Heart left ventricle (tissue), 16 donors: ENCODE measurements around the gene C2orf76. TPM values are rescaled to one million over a fixed set of nuclear protein-coding genes. Genes with fewer than 3 reads are reported as not detected.

Experiments used
- ATAC-seq, 4 donors: fragments of 200-7000 bp; cut with Tn5 transposase; one replicate each; pipeline ENCODE4 v1.9.1; 2020 to 2022; ENCODE audit warnings: moderate library complexity in 4 of 4, mild to moderate bottlenecking in 3 of 4, moderate number of reproducible peaks in 1 of 4
- DNase-seq, 5 donors: peaks; one replicate each; pipeline ENCODE4 v3.0.0-alpha.2; 2020
- H3K27ac ChIP-seq, 12 donors: fragments of 200-600 bp; sonication (generic) in 4 of 12; one replicate each; pipeline versions ENCODE4 v1.5.0 to v1.8.0; 2016 to 2022; ENCODE audit warnings: mild to moderate bottlenecking in 2 of 12
- H3K27me3 ChIP-seq, 9 donors: fragments of 200-600 bp; sonication (generic) in 2 of 9; one replicate each; pipeline versions ENCODE4 v1.5.1 to v1.8.0; 2016 to 2022; ENCODE audit warnings: mild to moderate bottlenecking in 3 of 9
- H3K36me3 ChIP-seq, 9 donors: fragments of 200-600 bp; sonication (generic) in 2 of 9; one replicate each; pipeline versions ENCODE4 v1.5.0 to v1.8.0; 2018 to 2022; ENCODE audit warnings: mild to moderate bottlenecking in 2 of 9
- H3K4me1 ChIP-seq, 12 donors: fragments of 200-600 bp; sonication (generic) in 4 of 12; one replicate each; pipeline versions ENCODE4 v1.5.0 to v1.8.0; 2016 to 2022; ENCODE audit warnings: mild to moderate bottlenecking in 3 of 12
- H3K4me3 ChIP-seq, 12 donors: fragments of 200-600 bp; sonication (generic) in 4 of 12; one replicate each; pipeline versions ENCODE4 v1.5.0 to v1.8.0; 2017 to 2022; ENCODE audit warnings: mild to moderate bottlenecking in 9 of 12, moderate library complexity in 4 of 12
- H3K9me3 ChIP-seq, 12 donors: fragments of 200-600 bp; sonication (generic) in 4 of 12; one replicate each; pipeline versions ENCODE4 v1.5.0 to v1.8.0; 2016 to 2022; ENCODE audit warnings: mild to moderate bottlenecking in 1 of 12
- POLR2A ChIP-seq, 2 donors: fragments of 450-650 bp; IDR thresholded peaks; one replicate each; pipeline ENCODE4 v1.6.1; 2017; ENCODE audit warnings: antibody characterized with exemption in 2 of 2, mild to moderate bottlenecking in 2 of 2, moderate library complexity in 2 of 2
- WGBS, 4 donors: extraction: QIAGEN DNeasy Blood & Tissue Kit in 2 of 4; methylation state at CpG; one replicate each; pipeline versions ENCODE4 v1.1.5 to v1.1.7; 2013 to 2018; 5-methylcytosine and 5-hydroxymethylcytosine counted together
- intact Hi-C, 10 donors: fragments of 100-400 bp; cut with DNase I; formaldehyde crosslinking; loops; one replicate each; pipeline versions ENCODE4 v1.11.1 to v1.14.2; 2022
- polyA plus RNA-seq, 2 donors: library from polyadenylated mRNA; stranded (reverse); fragments of 200-250 nt; gene quantifications; one replicate each; pipeline ENCODE4 v1.2.3, GENCODE V29; 2013
- total RNA-seq, 9 donors: library from RNA; depleted of rRNA in 2 of 9; stranded (reverse); fragments of >200 nt in 2 of 9; fragmentation: NEBNext Ultra II Directional in 3 of 9; extraction: Animal tissue kit (Norgen Biotek cat#: 25700) in 3 of 9; gene quantifications; one replicate each; pipeline versions ENCODE4 v1.1.0 to v1.2.4, GENCODE V29; 2016 to 2023
- TF ChIP-seq, protein P1 (sequence below), 12 donors: fragments of 200-600 bp; sonication (generic) in 4 of 12; IDR thresholded peaks; one replicate each; pipeline versions ENCODE4 v1.5.0 to v1.8.0; 2018 to 2022; ENCODE audit warnings: antibody characterized with exemption in 12 of 12, mild to moderate bottlenecking in 5 of 12
- donor health status: ischemic (EF 13 %, LVEDD 7.1; RV severe dilation, severe dysfunction).
- donor health status: healthy with polysubstance abuse.
- donor health status: DM: no; HTN: yes; CAD: no.
- donor health status: DM: no; HTN: no; CAD: no.
- donor health status: ischemic (EF 25% LVEDD 6.9; RV normal size, moderate dysfunction).
- donor health status: ischemic (EF 25% LVEDD 5.7; RV mildly dilated, moderate dysfunction).
- donor health status: healthy.
- donor health status: DM: yes; HTN: yes; CAD: no.
- donor health status: ischemic (EF 35%, LVEDD 5.7; RV mildly dilated, moderate dysfunction).
- donor health status: nonischemic (EF 11% LVEDD 7.7; RV severe dilation, severe dysfunction).
- donor health status: DM: yes; HTN: yes; CAD: no.
- donor health status: PGD.
- donor health status: ischemic (EF 29% LVEDD 5.4; RV normal size, mild dysfunction).
- donor health status: nonischemic (EF 23%, LVEDD 6.1; RV moderate dilation, normal function).

Gene C2orf76
- total and polyA plus RNA-seq, 11 donors: 1.7 to 13.8 (median 9.0) TPM

DNA sequence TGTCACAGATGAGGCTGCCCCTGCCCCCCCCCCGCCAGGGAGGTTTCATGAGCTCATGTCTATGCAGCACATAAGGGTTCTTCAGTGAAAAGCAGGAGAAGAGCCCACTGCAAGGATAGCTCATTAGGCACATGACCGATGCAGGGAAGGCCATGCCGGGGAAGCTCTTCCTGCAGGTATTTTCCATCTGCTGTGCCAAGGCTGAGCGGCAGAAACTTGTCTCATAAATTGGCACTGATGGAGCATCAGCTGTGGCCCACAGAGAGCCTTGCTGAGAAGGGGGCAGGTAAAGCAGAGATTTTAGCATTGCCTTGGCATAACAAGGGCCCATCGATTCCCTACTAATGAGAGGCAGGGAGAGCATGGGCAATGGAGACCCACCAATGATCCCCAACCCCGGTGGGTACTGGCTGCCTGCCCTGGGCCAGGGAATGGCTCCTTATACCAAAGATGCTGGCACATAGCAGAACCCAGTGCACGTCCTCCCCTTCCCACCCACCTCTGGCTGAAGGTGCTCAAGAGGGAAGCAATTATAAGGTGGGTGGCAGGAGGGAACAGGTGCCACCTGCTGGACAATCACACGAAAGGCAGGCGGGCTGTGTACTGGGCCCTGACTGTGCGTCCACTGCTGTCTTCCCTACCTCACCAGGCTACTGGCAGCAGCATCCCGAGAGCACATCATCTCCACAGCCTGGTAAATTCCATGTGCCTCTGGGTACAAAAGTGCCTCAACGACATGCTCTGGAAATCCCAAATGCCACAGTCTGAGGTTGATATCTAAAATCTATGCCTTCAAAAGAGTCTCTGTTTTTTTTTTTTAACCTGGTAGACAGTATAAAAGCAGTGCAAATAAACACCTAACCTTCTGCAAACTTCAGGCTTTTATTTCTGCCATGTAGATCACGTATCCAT is 101.6 kb downstream of the C2orf76 start:
- 33 to 53% (median 48%) methylated on average over 10 to 13 of the region's 13 CpGs for WGBS, 4 donors
- peak in 2 of 5 donors; percentile 33 to 37 for DNase-seq
- intact Hi-C loops: loop anchor here in 7 of 10 donors (1.0 to 10.0 kb wide), 4 partner anchors 43 to 254 kb away; partner anchors contain the start of gene STEAP3 (in 1 of the 7)

DNA sequence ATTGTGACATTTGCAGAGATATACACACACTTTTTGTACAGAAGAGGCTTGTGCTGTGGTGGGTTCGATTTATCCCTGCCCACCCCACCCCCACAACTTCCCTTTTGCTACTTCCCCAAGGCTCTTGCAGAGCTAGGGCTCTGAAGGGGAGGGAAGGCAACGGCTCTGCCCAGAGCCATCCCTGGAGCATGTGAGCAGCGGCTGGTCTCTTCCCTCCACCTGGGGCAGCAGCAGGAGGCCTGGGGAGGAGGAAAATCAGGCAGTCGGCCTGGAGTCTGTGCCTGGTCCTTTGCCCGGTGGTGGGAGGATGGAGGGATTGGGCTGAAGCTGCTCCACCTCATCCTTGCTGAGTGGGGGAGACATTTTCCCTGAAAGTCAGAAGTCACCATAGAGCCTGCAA is 103.0 kb downstream of the C2orf76 start:
- WGBS, 4 donors: 70 to 74% (median 73%) methylated on average over 5 of the region's 5 CpGs

More for the DNA sequence above, 101.6 kb downstream of the C2orf76 start:
- Histone ChIP-seq H3K36me3 (peaks cover 0 to 5% (median 0%) of the 10 kb centered on the region in 9 donors), H3K4me3 (no peak overlapping the region), H3K4me1 (peaks cover 0 to 17% (median 0%) of the 10 kb centered on the region in 12 donors), H3K27me3 (no peaks in the 10 kb centered on the region), H3K9me3 (peaks cover 0 to 7% (median 0%) of the 10 kb centered on the region in 12 donors), H3K27ac (no peak overlapping the region)
- peak; percentile 42 to 87 (median 82) for ATAC-seq
- TF ChIP-seq, protein P1, sequence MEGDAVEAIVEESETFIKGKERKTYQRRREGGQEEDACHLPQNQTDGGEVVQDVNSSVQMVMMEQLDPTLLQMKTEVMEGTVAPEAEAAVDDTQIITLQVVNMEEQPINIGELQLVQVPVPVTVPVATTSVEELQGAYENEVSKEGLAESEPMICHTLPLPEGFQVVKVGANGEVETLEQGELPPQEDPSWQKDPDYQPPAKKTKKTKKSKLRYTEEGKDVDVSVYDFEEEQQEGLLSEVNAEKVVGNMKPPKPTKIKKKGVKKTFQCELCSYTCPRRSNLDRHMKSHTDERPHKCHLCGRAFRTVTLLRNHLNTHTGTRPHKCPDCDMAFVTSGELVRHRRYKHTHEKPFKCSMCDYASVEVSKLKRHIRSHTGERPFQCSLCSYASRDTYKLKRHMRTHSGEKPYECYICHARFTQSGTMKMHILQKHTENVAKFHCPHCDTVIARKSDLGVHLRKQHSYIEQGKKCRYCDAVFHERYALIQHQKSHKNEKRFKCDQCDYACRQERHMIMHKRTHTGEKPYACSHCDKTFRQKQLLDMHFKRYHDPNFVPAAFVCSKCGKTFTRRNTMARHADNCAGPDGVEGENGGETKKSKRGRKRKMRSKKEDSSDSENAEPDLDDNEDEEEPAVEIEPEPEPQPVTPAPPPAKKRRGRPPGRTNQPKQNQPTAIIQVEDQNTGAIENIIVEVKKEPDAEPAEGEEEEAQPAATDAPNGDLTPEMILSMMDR (IDR thresholded peaks at IDR 0.05): peak; percentile 52 to 82 (median 70)
- TF ChIP-seq POLR2A (IDR thresholded peaks at IDR 0.05): no peak

GRCh38 chr2:119263025-119263424 is 103.6 kb downstream of the C2orf76 start:
- intact Hi-C loops: loop anchor here in 4 of 10 donors (5.0 to 10.0 kb wide), 2 partner anchors 248 to 251 kb away; no protein-coding TSS in a partner anchor
- H3K4me1 ChIP-seq: peaks cover 0 to 17% (median 0%) of the 10 kb centered on the region in 12 donors
- no peak overlapping the region for H3K27ac ChIP-seq
- H3K9me3 ChIP-seq: no peaks in the 10 kb centered on the region
- WGBS, 4 donors: 94 to 96% (median 96%) methylated on average over 23 of the region's 23 CpGs
- H3K36me3 ChIP-seq: peaks cover 0 to 5% (median 0%) of the 10 kb centered on the region in 9 donors
- no peaks in the 10 kb centered on the region for H3K27me3 ChIP-seq
- no peak overlapping the region for H3K4me3 ChIP-seq
- DNase-seq: no peak
- TF ChIP-seq, protein P1 (IDR thresholded peaks at IDR 0.05): no peak
- no peak for TF ChIP-seq POLR2A (IDR thresholded peaks at IDR 0.05)
- no peak for ATAC-seq

More for the DNA sequence above, 103.0 kb downstream of the C2orf76 start:
- intact Hi-C loops: loop anchor here in 4 of 10 donors (5.0 to 10.0 kb wide), 2 partner anchors 249 to 251 kb away; no protein-coding TSS in a partner anchor
- H3K27ac ChIP-seq: no peak overlapping the region
- DNase-seq (no peak), ATAC-seq (peak in 2 of 4 donors; percentile 46 to 53)
- peaks cover 0 to under 1% (median 0%) of the 10 kb centered on the region in 12 donors for H3K9me3 ChIP-seq
- H3K36me3 ChIP-seq: peaks cover 0 to 5% (median 0%) of the 10 kb centered on the region in 9 donors
- TF ChIP-seq POLR2A (IDR thresholded peaks at IDR 0.05): no peak
- TF ChIP-seq, protein P1 (IDR thresholded peaks at IDR 0.05): no peak
- no peaks in the 10 kb centered on the region for H3K27me3 ChIP-seq
- H3K4me3 ChIP-seq: no peak overlapping the region
- peaks cover 0 to 17% (median 0%) of the 10 kb centered on the region in 12 donors for H3K4me1 ChIP-seq
